Measurements from ENCODE around the gene DDX41. TPM values are rescaled to one million over a fixed set of nuclear protein-coding genes. Genes with fewer than 3 reads are reported as not detected.
A peak's percentile ranks its signal among the peaks of the same experiment; 100 is the strongest.

The DDX41 gene
- total RNA-seq, 1 donor from 2014 or later = 60.7 TPM

DNA sequence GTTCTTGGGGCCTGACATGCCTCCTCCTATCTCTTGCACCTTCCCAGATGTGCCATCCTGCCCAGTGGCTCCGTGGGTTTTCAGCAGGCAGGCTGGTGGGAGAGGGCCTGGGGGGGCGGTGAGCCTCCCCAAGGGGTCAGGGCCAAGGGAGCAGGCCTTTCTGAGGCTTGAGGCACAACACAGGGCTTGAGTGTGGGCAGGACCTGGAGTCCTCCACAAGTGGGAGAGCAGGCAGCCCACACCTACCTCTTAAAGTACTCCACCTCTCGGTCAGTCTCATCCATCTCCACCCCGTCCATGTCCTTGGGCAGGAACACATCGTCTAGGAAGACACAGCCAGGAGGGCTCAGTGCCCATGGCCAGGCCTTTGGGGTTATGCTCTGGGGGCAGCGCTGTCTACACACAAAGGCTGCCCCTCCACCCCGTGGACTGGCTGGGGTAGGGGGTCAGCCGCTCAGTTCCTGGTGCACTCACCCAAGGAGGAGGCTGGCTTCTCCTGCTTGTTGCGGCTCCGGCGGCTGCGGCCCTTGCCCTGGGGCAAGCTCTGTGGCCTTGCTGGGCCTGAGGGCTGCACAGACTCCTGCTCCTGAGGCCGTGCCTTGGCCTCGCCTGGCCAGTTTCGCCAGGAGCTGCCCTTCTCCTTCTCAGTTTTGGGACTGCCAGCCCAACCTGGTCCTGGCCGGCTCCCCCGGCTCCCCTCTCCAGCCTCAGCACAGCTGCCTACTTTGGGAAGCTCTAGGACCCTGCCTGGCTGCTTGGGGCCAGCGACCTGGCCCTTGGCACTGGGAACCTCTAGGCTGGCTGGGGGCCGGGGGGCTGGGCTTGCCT, 7.2 kb upstream of the DDX41 start:
- H3K27ac Mint-ChIP-seq = no peak overlapping the region

DNA sequence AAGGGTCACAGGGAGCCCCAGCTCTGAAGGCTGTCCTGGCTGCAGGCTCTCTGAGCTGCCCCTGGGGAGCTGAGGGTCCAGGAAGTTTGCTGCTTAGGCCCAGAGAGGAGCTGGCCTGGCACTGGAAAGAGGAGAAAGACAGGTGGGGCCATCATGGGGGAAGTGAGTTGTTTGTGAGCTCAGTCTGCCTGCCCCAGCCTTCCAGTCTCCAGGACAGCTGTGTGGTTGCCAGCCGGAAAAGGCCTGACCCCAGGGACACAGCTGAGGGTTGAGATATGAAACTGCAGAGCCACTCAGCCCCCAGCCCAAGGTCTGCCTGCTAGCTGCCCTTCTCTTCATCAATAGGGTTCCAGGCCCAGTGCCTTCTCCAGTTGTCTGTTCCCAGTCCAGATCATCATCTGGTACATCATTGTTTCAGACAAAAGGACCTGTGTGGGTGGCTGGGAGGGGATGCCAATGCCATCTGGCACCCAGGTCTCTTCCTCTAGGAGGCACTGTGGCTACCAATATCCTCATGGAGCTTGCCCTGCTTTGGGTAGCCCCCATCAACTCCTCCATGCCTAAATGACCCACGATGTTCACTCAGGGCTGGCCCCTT, 4.3 kb upstream of the DDX41 start:
- Histone ChIP-seq H3K27me3 (no peaks in the 10 kb centered on the region), H3K36me3 (no peaks in the 10 kb centered on the region), H3K9me3 (ENCODE audit: low read depth) (no peaks in the 10 kb centered on the region), H3K79me2 (ENCODE audit: low read depth) (peaks cover 13% of the 10 kb centered on the region), H3K4me3 (no peak overlapping the region), H3K27ac (no peak overlapping the region), H2AFZ (replicated peaks) (no peak overlapping the region), H4K20me1 (ENCODE audit: low read depth) (peaks cover 8% of the 10 kb centered on the region), H3K4me1 (no peaks in the 10 kb centered on the region), H3F3A (ENCODE audit: low read depth) (peaks cover 22% of the 10 kb centered on the region), H3K4me2 (no peak overlapping the region), H3K9ac (no peak overlapping the region)
- Mint-ChIP-seq H3K4me3 (no peak overlapping the region), H3K9me3 (no peaks in the 10 kb centered on the region), H3K27ac (no peak overlapping the region), H3K4me1 (peaks cover 10% of the 10 kb centered on the region), H3K27me3 (ENCODE audit: insufficient read depth, low read depth) (peaks cover 3% of the 10 kb centered on the region), H3K36me3 (peaks cover 22% of the 10 kb centered on the region)
- no peak for TF ChIP-seq EZH2phosphoT487 (IDR thresholded peaks at IDR 0.05)
- TF ChIP-seq, protein P1, sequence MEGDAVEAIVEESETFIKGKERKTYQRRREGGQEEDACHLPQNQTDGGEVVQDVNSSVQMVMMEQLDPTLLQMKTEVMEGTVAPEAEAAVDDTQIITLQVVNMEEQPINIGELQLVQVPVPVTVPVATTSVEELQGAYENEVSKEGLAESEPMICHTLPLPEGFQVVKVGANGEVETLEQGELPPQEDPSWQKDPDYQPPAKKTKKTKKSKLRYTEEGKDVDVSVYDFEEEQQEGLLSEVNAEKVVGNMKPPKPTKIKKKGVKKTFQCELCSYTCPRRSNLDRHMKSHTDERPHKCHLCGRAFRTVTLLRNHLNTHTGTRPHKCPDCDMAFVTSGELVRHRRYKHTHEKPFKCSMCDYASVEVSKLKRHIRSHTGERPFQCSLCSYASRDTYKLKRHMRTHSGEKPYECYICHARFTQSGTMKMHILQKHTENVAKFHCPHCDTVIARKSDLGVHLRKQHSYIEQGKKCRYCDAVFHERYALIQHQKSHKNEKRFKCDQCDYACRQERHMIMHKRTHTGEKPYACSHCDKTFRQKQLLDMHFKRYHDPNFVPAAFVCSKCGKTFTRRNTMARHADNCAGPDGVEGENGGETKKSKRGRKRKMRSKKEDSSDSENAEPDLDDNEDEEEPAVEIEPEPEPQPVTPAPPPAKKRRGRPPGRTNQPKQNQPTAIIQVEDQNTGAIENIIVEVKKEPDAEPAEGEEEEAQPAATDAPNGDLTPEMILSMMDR (IDR thresholded peaks at IDR 0.05) = peak; percentile 15
- DNase-seq (ENCODE audit: low spot score) = no peak

More for the DNA sequence above, 7.2 kb upstream of the DDX41 start:
- H3K9ac ChIP-seq = no peak overlapping the region
- H4K20me1 ChIP-seq (ENCODE audit: low read depth) = peaks cover 13% of the 10 kb centered on the region
- TF ChIP-seq, protein P1 (IDR thresholded peaks at IDR 0.05) = no peak
- TF ChIP-seq EZH2 (IDR thresholded peaks at IDR 0.05) (no peak), EZH2phosphoT487 (IDR thresholded peaks at IDR 0.05) (no peak)
- peaks cover 6% of the 10 kb centered on the region for H3K79me2 ChIP-seq (ENCODE audit: low read depth)
- H3K4me2 ChIP-seq = no peak overlapping the region
- no peaks in the 10 kb centered on the region for H3K9me3 ChIP-seq (ENCODE audit: low read depth)
- no peak overlapping the region for H2AFZ ChIP-seq (replicated peaks)
- no peaks in the 10 kb centered on the region for H3K4me1 ChIP-seq
- no peaks in the 10 kb centered on the region for H3K27me3 ChIP-seq
- Mint-ChIP-seq H3K4me3 (no peak overlapping the region), H3K9me3 (no peaks in the 10 kb centered on the region), H3K27me3 (ENCODE audit: insufficient read depth, low read depth) (no peaks in the 10 kb centered on the region), H3K36me3 (peaks cover 22% of the 10 kb centered on the region), H3K4me1 (no peaks in the 10 kb centered on the region)
- H3F3A ChIP-seq (ENCODE audit: low read depth) = peaks cover 13% of the 10 kb centered on the region
- DNase-seq (ENCODE audit: low spot score) = no peak
- H3K4me3 ChIP-seq = no peak overlapping the region
- H3K36me3 ChIP-seq = no peaks in the 10 kb centered on the region
- no peak overlapping the region for H3K27ac ChIP-seq

DNA sequence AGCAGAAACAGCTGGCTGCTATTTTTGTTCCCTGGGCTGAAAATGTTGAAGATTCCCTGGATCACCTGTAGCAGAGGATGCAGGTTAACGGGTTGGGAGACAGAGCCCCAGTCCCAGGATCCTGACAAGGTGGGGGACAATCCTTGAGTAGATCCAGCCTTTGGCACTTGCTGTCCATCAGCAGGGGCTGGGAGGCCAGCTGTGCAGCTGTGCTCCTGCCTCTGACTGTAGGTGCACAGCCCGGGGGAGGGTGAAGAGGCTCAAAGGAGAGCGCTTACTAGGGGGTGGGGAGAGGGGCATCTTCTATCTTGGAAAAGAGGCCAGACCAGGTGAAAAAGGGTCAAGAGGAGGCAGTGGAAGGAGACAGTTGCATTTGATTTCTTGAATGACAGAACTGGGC, 3.5 kb upstream of the DDX41 start:
- Histone ChIP-seq H3K79me2 (ENCODE audit: low read depth) (peaks cover 20% of the 10 kb centered on the region), H3K27me3 (no peaks in the 10 kb centered on the region), H3K4me3 (no peak overlapping the region), H3F3A (ENCODE audit: low read depth) (peaks cover 22% of the 10 kb centered on the region), H2AFZ (replicated peaks) (no peak overlapping the region), H3K27ac (no peak overlapping the region), H3K4me2 (no peak overlapping the region), H3K9ac (no peak overlapping the region), H3K9me3 (ENCODE audit: low read depth) (no peaks in the 10 kb centered on the region), H3K36me3 (no peaks in the 10 kb centered on the region), H4K20me1 (ENCODE audit: low read depth) (peaks cover 9% of the 10 kb centered on the region), H3K4me1 (no peaks in the 10 kb centered on the region)
- peaks cover 18% of the 10 kb centered on the region for H3K4me1 Mint-ChIP-seq
- H3K36me3 Mint-ChIP-seq = peaks cover 22% of the 10 kb centered on the region
- DNase-seq (ENCODE audit: low spot score) = no peak
- TF ChIP-seq EZH2 (IDR thresholded peaks at IDR 0.05) = no peak
- TF ChIP-seq EZH2phosphoT487 (IDR thresholded peaks at IDR 0.05) = no peak
- TF ChIP-seq, protein P1 (IDR thresholded peaks at IDR 0.05) = no peak
- peak overlapping the region; percentile 58 for H3K4me3 Mint-ChIP-seq
- H3K27ac Mint-ChIP-seq = no peak overlapping the region
- no peaks in the 10 kb centered on the region for H3K9me3 Mint-ChIP-seq
- peaks cover 3% of the 10 kb centered on the region for H3K27me3 Mint-ChIP-seq (ENCODE audit: insufficient read depth, low read depth)

Measured in neural progenitor cell (in vitro differentiated cells).